HepG2 (cell line): ENCODE data around the gene NPHS1. TPM values are rescaled to one million over a fixed set of nuclear protein-coding genes. Genes with fewer than 3 reads are reported as not detected.

Experiments used
- BATF2 ChIP-seq: sonication (generic); formaldehyde crosslinking; IDR thresholded peaks from 2 replicates; pipeline ENCODE4 v1.8.0; 2022; ENCODE audit warnings: mild to moderate bottlenecking, missing genetic modification reagents, moderate library complexity
- BCL6 ChIP-seq: IDR thresholded peaks from 2 replicates; pipeline ENCODE4 v1.6.1; 2016; ENCODE audit warnings: missing genetic modification reagents, missing compliant biosample characterization
- BRF2 ChIP-seq: sonication (generic); formaldehyde crosslinking; IDR thresholded peaks from 2 replicates; pipeline ENCODE4 v1.8.1; 2022; ENCODE audit warnings: mild to moderate bottlenecking, missing genetic modification reagents
- FOXP4 ChIP-seq: sonication (generic); formaldehyde crosslinking; IDR thresholded peaks from 2 replicates; pipeline ENCODE4 v1.4.0; 2020; ENCODE audit warnings: missing genetic modification reagents
- GABPB1 ChIP-seq: IDR thresholded peaks from 2 replicates; pipeline ENCODE4 v1.6.1; 2016; ENCODE audit warnings: mild to moderate bottlenecking, missing genetic modification reagents, moderate library complexity, missing compliant biosample characterization
- GLMP ChIP-seq: sonication (generic); formaldehyde crosslinking; IDR thresholded peaks from 2 replicates; pipeline ENCODE4 v1.9.0; 2021; ENCODE audit warnings: missing genetic modification reagents, mild to moderate bottlenecking, borderline replicate concordance
- HOXD1 ChIP-seq: sonication (generic); formaldehyde crosslinking; IDR thresholded peaks from 2 replicates; pipeline ENCODE4 v1.5.0; 2020; ENCODE audit warnings: missing genetic modification reagents
- KDM5B ChIP-seq: sonication (generic); formaldehyde crosslinking; IDR thresholded peaks from 2 replicates; pipeline ENCODE4 v1.4.0; 2020; ENCODE audit warnings: missing genetic modification reagents, mild to moderate bottlenecking, borderline replicate concordance
- KLF12 ChIP-seq: sonication (generic); formaldehyde crosslinking; IDR thresholded peaks from 2 replicates; pipeline ENCODE4 v1.4.0; 2020; ENCODE audit warnings: missing genetic modification reagents, borderline replicate concordance
- PHF21A ChIP-seq: sonication (generic); formaldehyde crosslinking; IDR thresholded peaks from 2 replicates; pipeline ENCODE4 v1.5.0; 2020; ENCODE audit warnings: mild to moderate bottlenecking, missing genetic modification reagents
- RBM22 ChIP-seq: fragments of 200-400 bp; formaldehyde crosslinking; optimal IDR thresholded peaks from 2 replicates; pipeline ENCODE3; 2017; ENCODE audit warnings: mild to moderate bottlenecking, low read length, moderate library complexity
- RFX5 ChIP-seq: IDR thresholded peaks from 2 replicates; pipeline ENCODE4 v1.6.1; 2011; ENCODE audit warnings: low read depth, low read length, improper control_type of control experiment
- RXRA ChIP-seq: sonication (generic); formaldehyde crosslinking; IDR thresholded peaks from 2 replicates; pipeline ENCODE4 v1.5.1; 2020; ENCODE audit warnings: missing genetic modification reagents
- SMAD3 ChIP-seq: sonication (generic); formaldehyde crosslinking; IDR thresholded peaks from 2 replicates; pipeline ENCODE4 v1.4.0; 2020; ENCODE audit warnings: missing genetic modification reagents
- ZBTB21 ChIP-seq: sonication (generic); formaldehyde crosslinking; IDR thresholded peaks from 2 replicates; pipeline ENCODE4 v1.4.0; 2020; ENCODE audit warnings: missing genetic modification reagents
- ZFP37 ChIP-seq: sonication (generic); formaldehyde crosslinking; IDR thresholded peaks from 2 replicates; pipeline ENCODE4 v1.4.0; 2020; ENCODE audit warnings: missing genetic modification reagents, borderline replicate concordance
- ZKSCAN1 ChIP-seq: fragments of 150-350 bp; IDR thresholded peaks from 2 replicates; pipeline ENCODE4 v1.6.1; 2014; ENCODE audit warnings: low read length
- ZKSCAN5 ChIP-seq: sonication (generic); formaldehyde crosslinking; IDR thresholded peaks from 2 replicates; pipeline ENCODE4 v1.5.1; 2020; ENCODE audit warnings: mild to moderate bottlenecking, missing genetic modification reagents
- ZNF180 ChIP-seq: sonication (generic); formaldehyde crosslinking; IDR thresholded peaks from 2 replicates; pipeline ENCODE4 v1.4.0; 2020; ENCODE audit warnings: low read depth, missing genetic modification reagents, borderline replicate concordance
- ZNF296 ChIP-seq: sonication (generic); formaldehyde crosslinking; conservative IDR thresholded peaks from 2 replicates; pipeline ENCODE4 v1.5.0; 2020; ENCODE audit warnings: mild to moderate bottlenecking, missing genetic modification reagents
- ZNF577 ChIP-seq: sonication (generic); formaldehyde crosslinking; IDR thresholded peaks from 2 replicates; pipeline ENCODE4 v1.4.0; 2020; ENCODE audit warnings: mild to moderate bottlenecking, low read depth, missing genetic modification reagents, borderline replicate concordance
- ZNF777 ChIP-seq: sonication (generic); formaldehyde crosslinking; IDR thresholded peaks from 2 replicates; pipeline ENCODE4 v1.4.0; 2020; ENCODE audit warnings: missing genetic modification reagents
- polyA plus RNA-seq, 8 experiments: library from polyadenylated mRNA; depleted of rRNA in 3 of 8; stranded (reverse) in 7 of 8; unstranded in 1 of 8; fragments of >200 nt; fragmentation: Illumina TruSeq in 4 of 8; extraction: Trizol in 4 of 8; gene quantifications; 2 replicates each; pipeline versions ENCODE4 v1.2.1 to v1.2.3, GENCODE V29; 2011 to 2016; ENCODE audit warnings: low read depth in 4 of 8, missing spikeins in 1 of 8, mixed read lengths in 1 of 8; ENCODE audit not compliant: insufficient read depth in 1 of 8
- total RNA-seq, 5 experiments: library from RNA; depleted of rRNA; stranded (reverse); fragments of >200 nt; fragmentation: Illumina TruSeq; extraction: Trizol; gene quantifications; 2 replicates each; pipeline ENCODE4 v1.2.3, GENCODE V29; 2016; ENCODE audit warnings: low read depth in 1 of 5
- TF ChIP-seq, protein P1 (sequence below): sonication (generic); formaldehyde crosslinking; IDR thresholded peaks from 2 replicates; pipeline ENCODE4 v1.4.0; 2020; ENCODE audit warnings: low read depth, mild to moderate bottlenecking, missing genetic modification reagents

NPHS1 gene
- total and polyA plus RNA-seq, 2 of the 13 experiments (the other 11 are each of a cell fraction or from before 2014, with no cell fraction given) = not detected

DNA sequence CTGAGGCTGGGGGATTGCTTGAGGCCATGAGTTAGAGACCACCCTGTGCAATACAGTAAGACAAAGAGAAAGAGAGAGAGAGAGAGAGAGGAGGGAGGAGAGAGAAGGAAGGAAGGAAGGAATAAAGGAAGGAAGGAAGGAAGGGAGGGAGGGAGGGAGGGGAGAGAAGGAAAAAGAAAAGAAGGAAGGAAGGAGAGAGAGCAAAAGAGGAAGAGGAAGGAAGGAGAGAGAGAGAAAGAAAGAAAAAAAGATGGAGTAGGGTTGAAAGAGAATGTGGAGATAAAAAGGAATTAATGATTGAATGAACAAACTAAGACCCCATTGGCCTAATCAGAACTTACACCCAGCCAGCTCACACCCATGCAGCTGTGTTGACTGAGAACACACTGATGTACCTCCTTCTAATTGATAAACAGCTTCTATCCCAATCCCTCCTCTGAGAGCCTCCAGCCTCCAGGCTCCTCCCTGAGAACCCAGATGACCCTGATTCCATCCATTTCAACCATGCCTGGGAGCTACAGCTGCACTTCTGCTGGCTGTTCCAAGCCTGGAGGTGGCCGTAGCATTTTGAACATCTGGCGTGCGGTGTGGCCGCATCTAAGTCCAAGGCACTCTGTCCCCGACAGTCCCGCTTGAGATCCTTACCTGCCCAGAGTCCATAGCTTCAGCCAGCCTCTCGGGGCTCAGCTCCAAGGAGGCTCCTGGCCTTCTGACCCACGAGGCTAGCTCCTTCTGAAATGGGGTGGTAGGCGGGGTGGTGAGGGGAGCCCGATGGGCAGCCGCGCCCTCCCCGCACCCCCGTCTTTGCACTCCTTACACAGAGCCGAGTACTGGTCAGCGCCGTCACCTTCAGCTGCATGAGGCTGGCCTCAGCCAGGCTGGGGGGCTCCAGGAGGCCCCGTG, 40.7 kb downstream of the NPHS1 start (continued):
- TF ChIP-seq BRF2 (CRISPR knock-in tag) = no peak
- TF ChIP-seq BCL6 (CRISPR knock-in tag) = no peak
- TF ChIP-seq BATF2 (CRISPR knock-in tag) = no peak
- TF ChIP-seq GABPB1 = no peak
- no peak for TF ChIP-seq ZBTB21 (CRISPR knock-in tag)
- no peak for TF ChIP-seq PHF21A (CRISPR knock-in tag)
- 0 out of 2 replicates have a peak, but pooled peaks have one; percentile 24 for TF ChIP-seq SMAD3
- TF ChIP-seq FOXP4 (CRISPR knock-in tag) = no peak
- TF ChIP-seq HOXD1 = no peak
- no peak for TF ChIP-seq ZNF296
- no peak for TF ChIP-seq ZKSCAN5
- no peak for TF ChIP-seq ZNF577 (CRISPR knock-in tag)
- TF ChIP-seq, protein P1, sequence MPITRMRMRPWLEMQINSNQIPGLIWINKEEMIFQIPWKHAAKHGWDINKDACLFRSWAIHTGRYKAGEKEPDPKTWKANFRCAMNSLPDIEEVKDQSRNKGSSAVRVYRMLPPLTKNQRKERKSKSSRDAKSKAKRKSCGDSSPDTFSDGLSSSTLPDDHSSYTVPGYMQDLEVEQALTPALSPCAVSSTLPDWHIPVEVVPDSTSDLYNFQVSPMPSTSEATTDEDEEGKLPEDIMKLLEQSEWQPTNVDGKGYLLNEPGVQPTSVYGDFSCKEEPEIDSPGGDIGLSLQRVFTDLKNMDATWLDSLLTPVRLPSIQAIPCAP (CRISPR knock-in tag) = no peak
- no peak for TF ChIP-seq GLMP
- no peak for TF ChIP-seq RFX5
- no peak for TF ChIP-seq ZNF180
- TF ChIP-seq KDM5B (CRISPR knock-in tag) = 0 out of 2 replicates have a peak, but pooled peaks have one; percentile 13
- 0 out of 2 replicates have a peak, but pooled peaks have one; percentile 35 for TF ChIP-seq KLF12 (CRISPR knock-in tag)
- TF ChIP-seq ZKSCAN1 = no peak
- TF ChIP-seq ZFP37 (CRISPR knock-in tag) = no peak
- no peak for TF ChIP-seq ZNF777 (CRISPR knock-in tag)
- TF ChIP-seq RXRA (CRISPR knock-in tag) = no peak
- no peak for TF ChIP-seq RBM22
